Urinary bladder (tissue), 4 donors: ENCODE results near the gene SPRR2B. TPM values are rescaled to one million over a fixed set of nuclear protein-coding genes. Genes with fewer than 3 reads are reported as not detected.
"Not testable (repeated sequence)": the region's sequence is repeated elsewhere in the genome, so short reads cannot be mapped to it uniquely, and the experiment has no call there.

Experiments used
- DNase-seq: peaks from one replicate; pipeline ENCODE4 v3.0.0-alpha.2; 2015; ENCODE audit errors: extremely low spot score
- H3K27ac ChIP-seq: one replicate; pipeline ENCODE4 v1.5.1; 2013; ENCODE audit warnings: low read depth, mild to moderate bottlenecking, moderate library complexity
- H3K36me3 ChIP-seq: one replicate; pipeline ENCODE4 v1.6.1; 2013; ENCODE audit warnings: mild to moderate bottlenecking, moderate library complexity; ENCODE audit not compliant: insufficient read depth
- H3K4me1 ChIP-seq: one replicate; pipeline ENCODE4 v1.6.1; 2013; ENCODE audit warnings: mild to moderate bottlenecking, moderate library complexity; ENCODE audit not compliant: insufficient read depth
- H3K4me3 ChIP-seq: one replicate; pipeline ENCODE4 v1.5.1; 2013; ENCODE audit warnings: low read depth, low read length
- WGBS: extraction: QIAGEN DNeasy Blood & Tissue Kit; methylation state at CpG from one replicate; pipeline ENCODE4 v1.1.7; 2013; 5-methylcytosine and 5-hydroxymethylcytosine counted together
- polyA plus RNA-seq: library from polyadenylated mRNA; stranded (reverse); fragments of 200-250 nt; gene quantifications from one replicate; pipeline ENCODE4 v1.2.3, GENCODE V29; 2013
- total RNA-seq: library from RNA; depleted of rRNA; stranded (reverse); fragments of >200 nt; gene quantifications from one replicate; pipeline ENCODE4 v1.2.3, GENCODE V29; 2014
- donor health status: healthy with polysubstance abuse.
- donor health status: healthy.

Gene SPRR2B
- total and polyA plus RNA-seq, 2 donors: not detected

DNA sequence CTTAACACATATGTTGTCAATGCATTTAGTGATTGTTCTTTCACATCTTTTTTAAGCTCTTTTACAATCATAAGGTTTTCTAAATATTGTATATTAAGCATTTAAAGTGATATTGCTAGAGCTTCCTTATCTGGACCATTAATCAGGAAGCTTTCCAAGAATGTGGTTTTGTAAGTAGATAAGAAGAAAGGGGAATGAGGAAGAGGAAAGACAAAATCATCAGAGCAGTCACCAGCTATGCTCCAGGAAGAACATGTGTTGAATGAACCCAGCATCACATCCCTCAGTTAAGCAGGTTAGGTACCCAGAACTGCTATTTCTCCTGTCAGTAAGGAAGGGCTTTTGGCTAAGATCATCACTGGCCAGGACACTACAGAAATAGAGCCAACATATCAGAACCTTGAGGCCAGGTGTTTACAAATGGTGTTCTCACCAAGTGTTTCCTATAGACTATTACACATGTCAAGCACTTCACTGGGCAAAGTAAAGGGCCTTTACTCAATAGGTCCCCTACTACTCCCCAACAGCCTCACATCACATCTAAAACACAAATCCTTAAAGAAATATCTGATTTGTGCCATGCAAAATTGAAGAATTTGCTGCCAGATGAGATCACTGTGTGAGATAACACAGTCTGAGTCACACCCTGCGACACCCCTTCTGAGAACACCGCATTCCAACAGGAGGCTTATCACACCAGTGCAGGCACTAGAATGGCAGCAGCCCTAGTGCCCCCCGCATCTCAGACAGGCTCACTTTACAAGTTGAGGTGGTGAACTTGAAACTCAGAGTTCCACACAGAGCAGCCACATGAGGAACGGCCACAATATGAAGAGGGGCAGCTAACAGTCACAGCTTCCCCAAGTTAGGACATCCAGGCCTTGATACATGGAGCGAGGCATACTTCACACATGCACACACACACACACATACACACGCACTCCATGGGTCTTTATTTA, 12.3 kb downstream of the SPRR2B start:
- Histone ChIP-seq H3K4me1 (no peaks in the 10 kb centered on the region), H3K4me3 (no peak overlapping the region), H3K27ac (no peak overlapping the region), H3K36me3 (no peaks in the 10 kb centered on the region)
- DNase-seq: no peak
- WGBS: 66% methylated on average over 6 of the region's 6 CpGs

DNA sequence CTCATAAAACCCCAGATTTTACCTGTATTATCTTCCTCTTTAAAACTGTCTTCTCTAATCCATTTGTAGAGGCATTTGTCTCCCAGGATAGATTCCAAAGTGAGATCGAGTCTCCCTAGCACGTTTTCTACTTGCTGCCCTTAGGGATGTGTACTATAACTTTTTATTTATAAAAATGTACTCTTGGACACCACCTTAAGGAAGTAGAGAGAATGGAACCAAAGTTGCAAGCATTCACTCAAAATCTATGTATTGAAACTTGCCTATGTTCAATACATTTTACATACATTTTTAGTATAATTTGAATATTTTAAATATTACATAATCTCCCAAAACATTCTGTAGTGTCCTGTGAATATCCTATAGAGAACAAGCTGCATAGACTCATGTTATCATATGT, 13.3 kb downstream of the SPRR2B start:
- 43% methylated on average over 2 of the region's 2 CpGs for WGBS
- H3K4me1 ChIP-seq: no peaks in the 10 kb centered on the region
- DNase-seq: no peak
- no peak overlapping the region for H3K27ac ChIP-seq
- H3K4me3 ChIP-seq: no peak overlapping the region
- no peaks in the 10 kb centered on the region for H3K36me3 ChIP-seq

DNA sequence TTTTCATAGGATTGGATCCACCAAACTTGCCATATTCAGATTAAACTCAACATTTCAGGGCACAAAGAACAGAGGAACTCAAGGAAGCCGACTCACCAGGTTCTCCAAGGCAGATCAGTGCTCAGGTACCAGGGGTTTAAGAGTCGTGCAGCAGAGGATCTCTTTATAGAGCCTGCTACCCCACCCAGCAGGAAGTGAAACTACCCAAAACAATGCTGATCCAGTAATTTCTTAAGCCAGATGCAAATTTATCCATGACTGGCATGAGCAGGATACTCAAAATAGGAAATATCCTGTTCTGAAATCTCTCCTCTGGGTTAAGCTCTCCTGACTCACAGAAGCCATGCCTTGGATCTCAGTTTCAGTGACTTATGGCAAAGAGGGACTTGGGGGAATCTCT, 14.0 kb downstream of the SPRR2B start, which contains the start of gene SPRR2A:
Gene SPRR2A (minus strand): TSS at position 138 of the 400 bp plus-strand sequence. CDS start 777 bp downstream, outside the sequence.
- 61% methylated on average over 2 of the region's 2 CpGs for WGBS
- H3K27ac ChIP-seq: no peak within 1 kb of the TSS
- no peaks in the 10 kb centered on the region for H3K4me1 ChIP-seq
- DNase-seq: no peak
- H3K4me3 ChIP-seq: no peak within 1 kb of the TSS
- H3K36me3 ChIP-seq: no peaks in the 10 kb centered on the region

DNA sequence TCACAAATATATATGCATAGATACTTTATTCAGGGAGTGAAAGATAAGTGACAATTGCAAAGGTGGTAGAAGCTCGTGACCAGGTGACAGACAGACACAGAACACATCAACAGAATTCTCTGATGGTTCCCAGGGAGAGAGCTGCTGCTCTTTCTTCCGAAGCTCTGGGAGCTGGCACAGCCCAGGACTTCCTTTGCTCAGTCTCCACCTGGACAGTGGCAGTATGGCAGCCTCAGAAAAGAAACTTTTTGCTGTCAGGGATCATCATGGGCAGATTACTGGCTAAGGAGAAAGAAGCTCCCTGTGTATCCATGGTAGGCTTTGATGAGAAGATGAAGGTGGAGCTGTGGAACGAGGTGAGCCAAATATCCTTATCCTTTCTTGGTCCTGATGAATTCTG, 15.3 kb downstream of the SPRR2B start:
- not testable (repeated sequence) for H3K4me1 ChIP-seq, H3K27ac ChIP-seq, DNase-seq, H3K4me3 ChIP-seq, H3K36me3 ChIP-seq
- 47% methylated on average over 3 of the region's 3 CpGs for WGBS

DNA sequence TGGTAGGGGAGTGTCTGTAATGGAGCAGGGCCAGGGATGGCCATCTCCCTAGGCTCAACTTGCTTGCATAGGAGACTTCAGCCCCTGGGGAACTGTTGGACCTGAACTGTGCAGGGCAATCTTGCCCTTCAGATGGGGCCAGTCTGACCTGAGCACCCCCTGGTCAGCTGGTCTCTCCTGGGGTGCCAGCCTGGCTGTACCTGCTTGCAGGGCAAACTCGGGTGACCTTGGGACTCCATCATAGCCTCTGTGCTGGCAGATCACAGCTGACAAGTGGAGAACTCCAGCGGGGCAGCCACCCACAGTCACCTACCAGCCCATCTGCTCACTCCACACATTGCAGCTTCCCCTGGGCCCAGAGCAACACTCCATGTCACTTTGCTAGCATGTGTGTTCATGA, 22.2 kb downstream of the SPRR2B start:
- DNase-seq: no peak
- H3K4me1 ChIP-seq: no peaks in the 10 kb centered on the region
- H3K4me3 ChIP-seq: no peak overlapping the region
- no peaks in the 10 kb centered on the region for H3K36me3 ChIP-seq
- 88% methylated on average over 2 of the region's 2 CpGs for WGBS
- H3K27ac ChIP-seq: no peak overlapping the region

DNA sequence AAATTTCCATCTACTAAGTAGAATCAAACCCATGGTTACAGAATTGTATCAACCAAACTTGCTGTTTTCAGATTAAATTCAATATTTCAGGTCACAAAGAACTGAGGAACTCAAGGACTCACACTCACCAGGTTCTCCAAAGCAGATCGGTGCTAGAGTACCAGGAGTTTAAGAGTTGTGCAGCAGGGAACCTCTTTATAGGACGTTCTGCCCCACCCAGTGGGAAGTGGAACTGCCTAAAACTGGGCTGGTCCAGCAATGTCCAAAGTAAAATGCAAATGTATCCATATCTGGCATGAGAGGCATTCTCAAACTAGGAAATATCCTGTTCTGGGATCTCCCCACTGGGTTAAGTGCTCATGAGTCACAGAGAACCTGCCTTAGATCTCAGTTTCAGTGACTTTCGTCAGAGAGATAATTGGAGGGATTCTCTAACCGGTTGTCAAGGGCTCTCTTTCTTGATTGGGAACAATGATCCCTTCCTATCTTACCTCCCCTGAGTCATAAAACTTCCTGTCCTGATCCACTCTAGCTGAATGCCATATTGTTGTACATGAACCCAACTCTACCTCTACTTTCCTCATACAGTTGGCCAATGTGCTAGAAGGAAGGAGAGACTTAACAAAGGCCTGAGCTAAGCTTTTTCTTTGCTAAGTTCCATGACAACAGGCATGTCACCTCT, 30.3 kb downstream of the SPRR2B start, which contains the start of gene SPRR2D:
Gene SPRR2D (minus strand): TSS at position 171 of the 682 bp plus-strand sequence. CDS start 774 bp downstream, outside the sequence.
- DNase-seq: no peak
- Histone ChIP-seq H3K27ac (no peak within 1 kb of the TSS), H3K4me1 (no peaks in the 10 kb centered on the region), H3K36me3 (no peaks in the 10 kb centered on the region), H3K4me3 (no peak within 1 kb of the TSS)
- 68% methylated on average over 4 of the region's 4 CpGs for WGBS

DNA sequence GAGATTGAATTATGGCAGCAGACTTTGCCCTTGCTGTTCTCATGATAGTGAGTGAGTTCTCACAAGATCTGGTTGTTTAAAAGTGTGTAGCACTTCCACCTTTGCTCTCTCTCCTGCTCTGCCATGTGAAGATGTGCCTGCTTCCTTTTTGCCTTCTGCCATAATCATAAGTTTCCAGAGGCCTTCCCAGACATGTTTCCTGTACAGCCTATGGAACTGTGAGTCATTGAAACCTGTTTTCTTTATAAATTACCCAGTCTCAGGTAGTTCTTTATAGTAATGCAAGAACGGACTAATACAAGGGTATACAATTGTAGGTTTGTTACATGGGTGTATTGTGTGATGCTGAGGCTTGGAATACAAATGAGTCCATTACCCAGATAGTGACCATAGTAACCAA, 36.2 kb downstream of the SPRR2B start:
- Histone ChIP-seq H3K4me1 (no peaks in the 10 kb centered on the region), H3K36me3 (no peaks in the 10 kb centered on the region), H3K27ac (no peak overlapping the region), H3K4me3 (no peak overlapping the region)
- 83% methylated on average over 1 of the region's 1 CpG for WGBS
- no peak for DNase-seq

DNA sequence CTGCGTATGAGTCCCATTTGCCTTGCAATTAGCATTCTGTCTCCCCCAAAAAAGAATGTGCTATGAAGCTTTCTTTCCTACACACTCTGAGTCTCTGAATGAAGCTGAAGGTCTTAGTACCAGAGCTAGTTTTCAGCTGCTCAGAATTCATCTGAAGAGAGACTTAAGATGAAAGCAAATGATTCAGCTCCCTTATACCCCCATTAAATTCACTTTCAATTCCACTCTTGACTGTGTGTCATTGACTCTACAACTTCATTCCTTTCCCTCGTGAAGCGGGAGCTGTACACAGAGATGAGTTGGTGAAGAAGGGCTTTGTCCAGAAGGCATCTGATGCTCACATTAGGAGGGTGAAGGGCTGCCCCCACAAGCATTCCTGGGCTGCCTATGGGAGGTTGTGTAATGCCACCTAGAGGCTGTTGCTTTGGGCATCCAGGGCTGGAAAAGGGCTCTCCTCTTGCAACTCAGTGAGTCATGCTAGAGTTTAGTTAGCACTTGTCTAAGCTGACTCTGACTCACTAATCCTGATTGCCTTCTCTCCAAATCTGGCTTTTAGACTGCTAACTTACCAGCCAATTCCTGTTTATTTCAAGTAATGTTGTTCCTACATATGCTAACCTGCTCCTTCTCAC, 38.6 kb downstream of the SPRR2B start:
- DNase-seq: no peak
- no peak overlapping the region for H3K4me3 ChIP-seq
- 43% methylated on average over 3 of the region's 3 CpGs for WGBS
- no peaks in the 10 kb centered on the region for H3K36me3 ChIP-seq
- H3K27ac ChIP-seq: no peak overlapping the region
- H3K4me1 ChIP-seq: no peaks in the 10 kb centered on the region

DNA sequence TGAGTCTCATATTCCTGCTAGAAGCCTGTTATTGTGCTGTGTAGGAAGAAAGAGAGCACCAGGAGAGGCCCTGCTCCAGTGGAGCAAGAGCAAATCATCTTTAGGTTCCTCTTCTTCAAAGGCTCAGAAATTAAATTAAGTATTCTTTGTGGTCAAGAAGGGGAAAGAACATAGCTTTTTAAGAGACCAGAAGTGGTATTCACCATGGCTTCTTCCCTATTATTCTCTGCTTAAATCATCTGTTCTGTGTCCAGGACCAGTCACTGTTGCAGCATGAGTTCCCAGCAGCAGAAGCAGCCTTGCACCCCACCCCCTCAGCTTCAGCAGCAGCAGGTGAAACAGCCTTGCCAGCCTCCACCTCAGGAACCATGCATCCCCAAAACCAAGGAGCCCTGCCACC, 39.3 kb downstream of the SPRR2B start:
- Histone ChIP-seq H3K27ac (no peak overlapping the region), H3K4me1 (no peaks in the 10 kb centered on the region), H3K36me3 (no peaks in the 10 kb centered on the region), H3K4me3 (no peak overlapping the region)
- no peak for DNase-seq

DNA sequence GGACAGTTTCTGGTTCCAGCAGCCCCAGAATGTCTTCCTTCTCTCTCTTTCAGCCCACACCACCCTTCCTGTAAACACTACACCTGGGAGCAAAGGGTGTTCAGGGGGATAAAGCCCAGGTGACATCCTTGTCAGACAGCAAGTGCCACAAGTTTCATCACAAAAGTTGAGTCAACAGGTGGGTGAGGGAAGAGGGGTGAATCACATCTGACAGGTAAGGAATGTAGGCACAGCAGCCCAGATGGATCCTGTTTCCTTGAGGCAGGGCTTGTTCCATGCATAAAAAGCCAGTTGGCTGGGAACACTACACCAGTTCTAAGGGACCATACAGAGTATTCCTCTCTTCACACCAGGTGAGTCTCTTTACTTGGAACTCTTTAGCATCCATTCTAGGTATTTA, 40.5 kb downstream of the SPRR2B start, which contains the start of gene SPRR1B:
Gene SPRR1B (plus strand): TSS at position 309 of the 400 bp plus-strand sequence. CDS start 1,143 bp downstream, outside the sequence.
- no peak within 1 kb of the TSS for H3K4me3 ChIP-seq

DNA sequence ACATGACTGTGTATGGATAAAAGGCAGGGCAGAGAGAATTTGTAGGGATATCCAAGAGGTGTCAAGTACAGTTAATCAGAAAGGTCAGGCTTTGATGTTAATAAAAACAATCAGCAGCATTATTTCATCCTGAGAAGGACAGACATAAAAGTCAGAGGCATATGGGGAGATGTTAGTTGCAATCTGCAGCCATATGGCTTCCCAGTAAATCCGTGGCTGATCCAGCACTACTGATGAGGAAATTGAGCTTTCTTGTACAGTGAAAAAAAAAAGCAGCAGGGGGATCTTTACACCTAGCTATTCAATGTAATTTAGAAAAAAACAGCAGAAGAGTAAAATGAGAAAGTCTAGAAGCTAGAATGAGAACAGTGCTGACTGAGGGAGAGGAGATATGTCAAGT, 42.6 kb downstream of the SPRR2B start:
- 32% methylated on average over 1 of the region's 1 CpG for WGBS
- H3K4me1 ChIP-seq: no peaks in the 10 kb centered on the region
- no peaks in the 10 kb centered on the region for H3K36me3 ChIP-seq
- no peak overlapping the region for H3K27ac ChIP-seq
- H3K4me3 ChIP-seq: no peak overlapping the region
- no peak for DNase-seq

More for the DNA sequence above, 40.5 kb downstream of the SPRR2B start, which contains the start of gene SPRR1B:
- Histone ChIP-seq H3K4me1 (no peaks in the 10 kb centered on the region), H3K36me3 (no peaks in the 10 kb centered on the region), H3K27ac (no peak within 1 kb of the TSS)
- no peak for DNase-seq

DNA sequence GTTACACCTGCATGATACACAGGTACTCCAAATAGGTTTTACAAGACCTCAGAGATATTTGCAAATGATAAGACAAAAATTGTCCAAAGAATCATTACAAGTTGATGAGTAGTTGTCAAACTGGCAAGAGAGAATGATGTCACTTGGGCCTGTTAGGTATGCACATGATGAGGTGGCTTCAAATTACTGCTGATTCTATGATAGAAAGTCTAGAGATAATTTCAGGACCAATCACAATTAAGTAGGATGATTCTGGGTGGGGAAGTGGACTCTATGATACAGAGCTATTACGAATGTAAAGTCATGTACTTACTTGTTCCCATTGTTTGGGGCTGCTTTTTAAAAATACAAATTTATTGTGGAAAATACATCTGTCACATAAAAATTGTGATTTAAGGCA, 45.6 kb downstream of the SPRR2B start:
- no peak for DNase-seq
- Histone ChIP-seq H3K4me3 (no peak overlapping the region), H3K36me3 (no peaks in the 10 kb centered on the region), H3K27ac (no peak overlapping the region), H3K4me1 (no peaks in the 10 kb centered on the region)
- WGBS: 56% methylated on average over 1 of the region's 1 CpG

DNA sequence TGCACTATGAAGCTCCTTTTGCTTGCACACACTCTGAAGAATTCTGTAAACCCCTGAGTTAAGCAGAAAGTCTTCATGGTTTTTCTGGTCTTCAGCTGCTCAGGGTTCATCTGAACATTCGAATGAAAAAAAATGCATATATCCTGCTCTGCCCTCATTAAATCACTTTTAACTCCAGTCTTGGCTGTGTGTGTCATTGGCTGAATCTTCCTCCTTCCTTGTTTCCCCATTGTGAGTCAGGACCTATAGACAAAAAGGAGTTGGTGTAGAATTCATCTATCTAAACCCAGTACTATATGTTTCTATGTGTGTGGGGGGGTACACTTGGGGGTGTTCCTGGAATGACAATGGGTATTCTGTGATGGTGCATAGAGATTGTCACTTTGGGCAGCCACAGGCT, 47.0 kb downstream of the SPRR2B start:
- no peak overlapping the region for H3K27ac ChIP-seq
- no peak overlapping the region for H3K4me3 ChIP-seq
- 77% methylated on average over 1 of the region's 1 CpG for WGBS
- DNase-seq: no peak
- H3K36me3 ChIP-seq: no peaks in the 10 kb centered on the region
- no peaks in the 10 kb centered on the region for H3K4me1 ChIP-seq
